PC-3 (cell line): ENCODE measurements around the gene RAMP1. TPM values are rescaled to one million over a fixed set of nuclear protein-coding genes. Genes with fewer than 3 reads are reported as not detected.

Experiments used
- ATAC-seq: fragments of 200-7000 bp; cut with Tn5 transposase; 2 replicates; pipeline ENCODE4 v1.9.1; 2020; ENCODE audit warnings: mild to moderate bottlenecking, moderate library complexity
- BruUV-seq: library from RNA; stranded (reverse); fragments of 400-500 nt; replicated peaks from 2 replicates; lab custom pipeline; 2021; lab: Mats Ljungman, UMichigan
- CTCF ChIA-PET: fragments of 300-600 bp; sonication (Branson Sonifier 250); formaldehyde crosslinking; loops from one replicate; lab custom pipeline; 2022; ENCODE audit warnings: antibody characterized with exemption; lab: Charles Lee
- POLR2A ChIA-PET: fragments of 300-600 bp; sonication (Branson Sonifier 250); formaldehyde crosslinking; loops from one replicate; lab custom pipeline; 2022; ENCODE audit warnings: antibody characterized with exemption; ENCODE audit not compliant: unreplicated experiment; lab: Charles Lee
- DNase-seq: peaks from one replicate; pipeline ENCODE4 v3.0.0-alpha.2; 2015
- H2AFZ ChIP-seq: fragments of 300-600 bp; sonication (generic); 2 replicates; pipeline ENCODE4 v1.6.0; 2016; ENCODE audit warnings: antibody characterized with exemption, low read length
- H3F3A ChIP-seq: fragments of 300-600 bp; sonication (generic); one replicate; pipeline ENCODE4 v1.6.0; 2017; ENCODE audit warnings: antibody characterized with exemption, low read length, control low read depth, mild to moderate bottlenecking; ENCODE audit not compliant: unreplicated experiment
- H3K27ac ChIP-seq: fragments of 300-600 bp; sonication (generic); 2 replicates; pipeline ENCODE4 v1.5.1; 2016; ENCODE audit warnings: mild to moderate bottlenecking, low read length
- H3K27me3 ChIP-seq: fragments of 300-600 bp; sonication (generic); 2 replicates; pipeline ENCODE4 v1.6.1; 2016; ENCODE audit warnings: low read length, mixed read lengths
- H3K36me3 ChIP-seq: fragments of 300-600 bp; sonication (generic); 2 replicates; pipeline ENCODE4 v1.6.1; 2016; ENCODE audit warnings: low read depth, mixed run types, low read length, mixed read lengths
- H3K4me1 ChIP-seq: fragments of 300-600 bp; sonication (generic); 2 replicates; pipeline ENCODE4 v1.5.1; 2016; ENCODE audit warnings: low read length; ENCODE audit not compliant: insufficient read depth
- H3K4me2 ChIP-seq: fragments of 300-600 bp; sonication (generic); 2 replicates; pipeline ENCODE4 v1.6.0; 2016; ENCODE audit warnings: low read length
- H3K4me3 ChIP-seq: fragments of 300-600 bp; sonication (generic); 2 replicates; pipeline ENCODE4 v1.5.1; 2016; ENCODE audit warnings: mild to moderate bottlenecking, low read length, mixed read lengths
- H3K79me2 ChIP-seq: fragments of 300-600 bp; sonication (generic); 2 replicates; pipeline ENCODE4 v1.6.1; 2017; ENCODE audit warnings: low read length, mixed read lengths
- H3K9ac ChIP-seq: fragments of 300-600 bp; sonication (generic); 2 replicates; pipeline ENCODE4 v1.6.0; 2016; ENCODE audit warnings: mild to moderate bottlenecking, low read length
- H3K9me2 ChIP-seq: fragments of 300-600 bp; sonication (generic); replicated peaks from 2 replicates; pipeline ENCODE4 v1.6.1; 2016; ENCODE audit warnings: mixed run types, low read length, mixed read lengths
- H3K9me3 ChIP-seq: fragments of 300-600 bp; sonication (generic); 2 replicates; pipeline ENCODE4 v1.6.1; 2016; ENCODE audit warnings: low read length, mixed read lengths
- H4K20me1 ChIP-seq: fragments of 300-600 bp; sonication (generic); 2 replicates; pipeline ENCODE4 v1.6.1; 2016; ENCODE audit warnings: low read length, mixed read lengths
- EZH2 ChIP-seq: fragments of 300-600 bp; sonication (generic); IDR thresholded peaks from one replicate; pipeline ENCODE4 v1.6.1; 2017; ENCODE audit warnings: antibody characterized with exemption, mild to moderate bottlenecking, low read length; ENCODE audit not compliant: unreplicated experiment
- EZH2phosphoT487 ChIP-seq: fragments of 300-600 bp; sonication (generic); IDR thresholded peaks from 2 replicates; pipeline ENCODE4 v1.6.1; 2018; ENCODE audit warnings: mild to moderate bottlenecking, antibody characterized with exemption, low read length, borderline replicate concordance
- intact Hi-C: fragments of 100-400 bp; cut with micrococcal nuclease; formaldehyde crosslinking; loops from 2 replicates; pipeline ENCODE4 v1.9.0; 2023
- total RNA-seq: library from RNA; depleted of rRNA; stranded (reverse); fragments of >200 nt; gene quantifications from 2 replicates; pipeline ENCODE4 v1.2.3, GENCODE V29; 2014
- TF ChIP-seq, protein P1 (sequence below): fragments of 300-600 bp; sonication (generic); conservative IDR thresholded peaks from 2 replicates; pipeline ENCODE4 v1.5.1; 2017; ENCODE audit warnings: antibody characterized with exemption, low read depth, mild to moderate bottlenecking, low read length

RAMP1 gene
- total RNA-seq, 1 experiment from 2014 or later: 210 TPM

DNA sequence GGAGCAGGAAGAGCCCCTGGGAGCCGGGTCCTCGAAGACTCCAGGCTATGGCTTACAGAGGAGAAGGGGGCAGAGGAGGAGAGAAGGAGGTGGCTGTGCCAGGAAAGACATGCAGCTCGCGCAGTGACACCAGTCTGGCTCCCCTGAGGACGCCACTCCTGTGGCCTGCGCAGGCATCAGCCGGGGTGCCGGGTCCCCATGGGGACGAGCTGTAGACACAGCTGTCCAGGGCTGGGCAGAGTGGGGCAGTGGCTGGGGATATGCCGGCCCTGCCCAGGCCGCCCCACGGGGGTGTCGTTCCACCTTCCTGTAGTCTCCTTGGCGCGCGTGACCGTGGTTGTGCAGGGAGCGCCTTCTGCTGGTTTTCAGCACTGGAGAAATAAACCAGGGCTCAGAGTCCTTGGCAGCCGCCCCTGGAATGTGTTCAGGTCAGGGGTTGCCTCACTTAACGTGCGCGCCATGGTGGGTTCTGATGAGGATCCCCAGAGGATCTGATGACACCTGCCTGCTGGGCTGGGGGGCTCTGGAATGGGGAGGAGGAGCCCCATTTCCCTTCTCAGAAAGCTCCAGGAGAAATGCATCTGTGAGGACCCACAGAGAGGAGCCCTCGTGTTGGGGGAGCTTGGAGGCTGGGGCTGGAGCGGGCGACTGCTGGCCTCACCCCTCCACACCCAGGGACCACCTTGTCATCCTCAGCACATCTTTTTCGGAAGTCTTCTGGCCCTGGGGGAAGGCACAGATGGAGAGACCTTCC, 26.7 kb downstream of the RAMP1 start:
- Histone ChIP-seq H3K79me2 (no peaks in the 10 kb centered on the region), H3K9me2 (no peaks in the 10 kb centered on the region), H3K4me2 (no peak overlapping the region), H3F3A (no peaks in the 10 kb centered on the region), H3K27me3 (no peaks in the 10 kb centered on the region), H3K4me3 (no peak overlapping the region), H3K9me3 (no peaks in the 10 kb centered on the region), H3K27ac (no peak overlapping the region), H2AFZ (no peak overlapping the region), H4K20me1 (no peaks in the 10 kb centered on the region), H3K9ac (no peak overlapping the region), H3K36me3 (peaks cover 6% of the 10 kb centered on the region; the same call in 1 of the 2 replicates), H3K4me1 (peaks cover 11% of the 10 kb centered on the region)
- CTCF ChIA-PET: no interaction called here
- POLR2A ChIA-PET: no interaction called here
- no peak for DNase-seq
- BruUV-seq: no TSS peak
- TF ChIP-seq EZH2: no peak
- TF ChIP-seq, protein P1, sequence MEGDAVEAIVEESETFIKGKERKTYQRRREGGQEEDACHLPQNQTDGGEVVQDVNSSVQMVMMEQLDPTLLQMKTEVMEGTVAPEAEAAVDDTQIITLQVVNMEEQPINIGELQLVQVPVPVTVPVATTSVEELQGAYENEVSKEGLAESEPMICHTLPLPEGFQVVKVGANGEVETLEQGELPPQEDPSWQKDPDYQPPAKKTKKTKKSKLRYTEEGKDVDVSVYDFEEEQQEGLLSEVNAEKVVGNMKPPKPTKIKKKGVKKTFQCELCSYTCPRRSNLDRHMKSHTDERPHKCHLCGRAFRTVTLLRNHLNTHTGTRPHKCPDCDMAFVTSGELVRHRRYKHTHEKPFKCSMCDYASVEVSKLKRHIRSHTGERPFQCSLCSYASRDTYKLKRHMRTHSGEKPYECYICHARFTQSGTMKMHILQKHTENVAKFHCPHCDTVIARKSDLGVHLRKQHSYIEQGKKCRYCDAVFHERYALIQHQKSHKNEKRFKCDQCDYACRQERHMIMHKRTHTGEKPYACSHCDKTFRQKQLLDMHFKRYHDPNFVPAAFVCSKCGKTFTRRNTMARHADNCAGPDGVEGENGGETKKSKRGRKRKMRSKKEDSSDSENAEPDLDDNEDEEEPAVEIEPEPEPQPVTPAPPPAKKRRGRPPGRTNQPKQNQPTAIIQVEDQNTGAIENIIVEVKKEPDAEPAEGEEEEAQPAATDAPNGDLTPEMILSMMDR: no peak
- TF ChIP-seq EZH2phosphoT487: no peak
- intact Hi-C loops: no loop called here
- no peak for ATAC-seq

DNA sequence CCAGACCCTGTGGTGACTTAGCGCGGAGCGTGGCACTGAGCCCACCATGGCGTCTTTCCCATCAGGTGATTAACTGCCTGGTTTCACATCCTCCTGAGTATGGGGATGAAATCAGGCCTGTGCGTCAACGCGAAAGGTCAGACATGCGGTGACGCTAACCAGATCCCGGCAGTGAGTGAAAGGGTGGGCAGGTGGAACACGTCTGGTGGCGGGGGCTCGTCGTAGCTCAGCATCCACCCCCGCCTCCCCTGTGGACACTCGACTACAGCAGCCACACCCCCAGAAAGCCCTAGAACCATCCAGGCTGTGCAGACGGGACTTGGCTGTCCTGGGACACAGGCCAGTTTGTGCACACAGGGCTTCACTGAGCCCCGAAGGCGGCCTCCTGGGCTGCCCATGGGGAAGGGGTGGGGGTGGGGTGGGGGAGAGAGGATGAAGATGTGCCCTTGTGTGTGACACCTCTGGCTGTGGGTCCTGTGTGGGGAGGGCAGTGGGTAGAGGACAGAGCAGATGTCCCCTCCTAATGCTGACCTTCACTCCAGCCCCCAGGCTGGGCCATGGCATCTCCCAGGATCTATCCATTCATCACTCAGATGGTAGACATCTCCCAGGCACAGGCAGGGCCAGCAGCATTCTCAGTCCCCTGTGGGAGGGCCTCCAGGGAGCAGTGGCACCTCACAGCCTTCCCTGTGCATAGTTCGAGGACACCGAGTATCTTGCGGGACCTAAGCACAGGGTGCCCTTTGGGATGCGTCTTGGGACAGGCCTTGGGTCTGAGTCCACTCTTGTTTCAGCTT, 27.5 kb downstream of the RAMP1 start:
- H3K27me3 ChIP-seq: no peaks in the 10 kb centered on the region
- H3K36me3 ChIP-seq: peaks cover 4% of the 10 kb centered on the region; the same call in 1 of the 2 replicates
- no peaks in the 10 kb centered on the region for H3K9me2 ChIP-seq
- peaks cover 11% of the 10 kb centered on the region for H3K4me1 ChIP-seq
- no peak overlapping the region for H3K27ac ChIP-seq
- H4K20me1 ChIP-seq: no peaks in the 10 kb centered on the region
- TF ChIP-seq EZH2phosphoT487 (no peak), EZH2 (no peak)
- TF ChIP-seq, protein P1: no peak
- H3K4me2 ChIP-seq: no peak overlapping the region
- no peak for DNase-seq
- no TSS peak for BruUV-seq
- H3K4me3 ChIP-seq: no peak overlapping the region
- no peak overlapping the region for H3K9ac ChIP-seq
- H2AFZ ChIP-seq: no peak overlapping the region
- intact Hi-C loops: no loop called here
- ATAC-seq: no peak
- ChIA-PET CTCF (no interaction called here), POLR2A (no interaction called here)
- H3K79me2 ChIP-seq: no peaks in the 10 kb centered on the region
- no peaks in the 10 kb centered on the region for H3K9me3 ChIP-seq
- H3F3A ChIP-seq: no peaks in the 10 kb centered on the region
